SK-N-SH (cell line): ENCODE data around the gene FHOD3. TPM values are rescaled to one million over a fixed set of nuclear protein-coding genes. Genes with fewer than 3 reads are reported as not detected.

Source experiments
- CTCF ChIA-PET: fragments of 300-600, 350-600 bp; formaldehyde crosslinking; extraction: SDS; loops from one replicate; lab custom pipeline; 2021; lab: Yijun Ruan, JAX
- POLR2A ChIA-PET: fragments of 350-600 bp; sonication (Branson Sonifier 250); formaldehyde crosslinking; extraction: SDS; loops from one replicate; lab custom pipeline; 2020; ENCODE audit warnings: antibody characterized with exemption, inconsistent platforms; lab: Yijun Ruan, JAX
- DNase-seq: peaks from one replicate; pipeline ENCODE4 v3.0.0; 2012
- H2AFZ ChIP-seq: fragments of 200-600 bp; sonication (generic); 2 replicates; pipeline ENCODE4 v1.8.1; 2016; ENCODE audit warnings: antibody characterized with exemption, mild to moderate bottlenecking, low read depth
- H3F3A ChIP-seq: fragments of 200-600 bp; sonication (generic); replicated peaks from 2 replicates; pipeline ENCODE3; 2016; ENCODE audit warnings: antibody characterized with exemption, mild to moderate bottlenecking; ENCODE audit not compliant: insufficient read depth
- H3K27ac ChIP-seq, 2 experiments: fragments of 200-500 bp in 1 of 2; fragments of 200-600 bp in 1 of 2; sonication (Bioruptor generic) in 1 of 2; sonication (generic), shearing (Covaris generic) in 1 of 2; 2 replicates each; pipeline versions ENCODE4 v1.5.1 to v1.6.1; 2014 to 2016; ENCODE audit warnings: low read depth in 2 of 2, inconsistent platforms in 1 of 2, low read length in 1 of 2, mild to moderate bottlenecking in 1 of 2, mixed read lengths in 1 of 2
- H3K27me3 ChIP-seq: fragments of 200-600 bp; sonication (generic), shearing (Covaris generic); 2 replicates; pipeline ENCODE4 v1.6.1; 2016; ENCODE audit warnings: mixed run types; ENCODE audit not compliant: insufficient read depth
- H3K36me3 ChIP-seq, 2 experiments: fragments of 200-500 bp in 1 of 2; fragments of 200-600 bp in 1 of 2; sonication (Bioruptor generic) in 1 of 2; sonication (generic) in 1 of 2; replicated peaks in 1 of 2; 2 replicates each; pipeline versions ENCODE3 to v1.5.1; 2014 to 2016; ENCODE audit warnings: low read length in 1 of 2, mild to moderate bottlenecking in 1 of 2; ENCODE audit not compliant: insufficient read depth in 2 of 2, control insufficient read depth in 1 of 2
- H3K4me1 ChIP-seq, 2 experiments: fragments of 200-500 bp in 1 of 2; fragments of 200-600 bp in 1 of 2; sonication (Bioruptor generic) in 1 of 2; sonication (generic), shearing (Covaris generic) in 1 of 2; 2 replicates each; pipeline versions ENCODE4 v1.5.1 to v1.6.1; 2014 to 2016; ENCODE audit warnings: low read depth in 1 of 2, low read length in 1 of 2, mixed run types in 1 of 2; ENCODE audit not compliant: insufficient read depth in 2 of 2, control insufficient read depth in 1 of 2
- H3K4me2 ChIP-seq: fragments of 200-600 bp; sonication (generic), shearing (Covaris generic); 2 replicates; pipeline ENCODE4 v1.6.1; 2017; ENCODE audit warnings: mixed run types
- H3K4me3 ChIP-seq, 2 experiments: fragments of 200-500 bp in 1 of 2; fragments of 200-600 bp in 1 of 2; sonication (Bioruptor generic) in 1 of 2; sonication (generic), shearing (Covaris generic) in 1 of 2; 2 replicates each; pipeline versions ENCODE4 v1.5.1 to v1.8.1; 2014 to 2016; ENCODE audit warnings: low read depth in 2 of 2, inconsistent platforms in 1 of 2, low read length in 1 of 2, mild to moderate bottlenecking in 1 of 2, mixed read lengths in 1 of 2, moderate library complexity in 1 of 2
- H3K79me2 ChIP-seq: fragments of 200-600 bp; sonication (generic); 2 replicates; pipeline ENCODE4 v1.8.1; 2017; ENCODE audit warnings: mild to moderate bottlenecking; ENCODE audit not compliant: insufficient read depth
- H3K9ac ChIP-seq: fragments of 200-600 bp; sonication (generic); 2 replicates; pipeline ENCODE4 v1.6.1; 2017; ENCODE audit warnings: mixed run types
- H3K9me2 ChIP-seq: fragments of 200-600 bp; sonication (generic); 2 replicates; pipeline ENCODE4 v1.6.1; 2017; ENCODE audit warnings: mixed run types
- H3K9me3 ChIP-seq: fragments of 200-600 bp; sonication (generic); 2 replicates; pipeline ENCODE4 v1.6.1; 2017; ENCODE audit warnings: mixed run types, mild to moderate bottlenecking, moderate library complexity
- H4K20me1 ChIP-seq: fragments of 200-600 bp; sonication (generic); 2 replicates; pipeline ENCODE4 v1.6.1; 2017; ENCODE audit warnings: mild to moderate bottlenecking, mixed run types; ENCODE audit not compliant: insufficient read depth
- ELF1 ChIP-seq: IDR thresholded peaks from 2 replicates; pipeline ENCODE4 v1.4.0; 2012
- FOSL2 ChIP-seq: IDR thresholded peaks from 2 replicates; pipeline ENCODE4 v1.4.0; 2012; ENCODE audit warnings: low read depth, mild to moderate bottlenecking, moderate library complexity, borderline replicate concordance
- GABPA ChIP-seq: IDR thresholded peaks from 2 replicates; pipeline ENCODE4 v1.4.0; 2012; ENCODE audit warnings: low read depth, mild to moderate bottlenecking
- GATA2 ChIP-seq: sonication (generic); formaldehyde crosslinking; IDR thresholded peaks from 2 replicates; pipeline ENCODE4 v1.5.0; 2020; ENCODE audit warnings: mild to moderate bottlenecking, missing genetic modification reagents
- MAX ChIP-seq: IDR thresholded peaks from 2 replicates; pipeline ENCODE4 v1.4.0; 2012; ENCODE audit warnings: low read depth
- MEF2A ChIP-seq: IDR thresholded peaks from 2 replicates; pipeline ENCODE4 v1.4.0; 2012; ENCODE audit warnings: low read depth, borderline replicate concordance
- MXI1 ChIP-seq: IDR thresholded peaks from 2 replicates; pipeline ENCODE4 v1.6.1; 2012; ENCODE audit warnings: mild to moderate bottlenecking, low read depth, low read length, improper control_type of control experiment
- NFIC ChIP-seq: IDR thresholded peaks from 2 replicates; pipeline ENCODE4 v1.4.0; 2012; ENCODE audit warnings: borderline replicate concordance
- NRF1 ChIP-seq: IDR thresholded peaks from 2 replicates; pipeline ENCODE4 v1.6.1; 2012; ENCODE audit warnings: low read depth, mild to moderate bottlenecking, low read length
- POLR2AphosphoS5 ChIP-seq: IDR thresholded peaks from 2 replicates; pipeline ENCODE4 v1.6.1; 2012; ENCODE audit warnings: low read depth, low read length
- RAD21 ChIP-seq: IDR thresholded peaks from 2 replicates; pipeline ENCODE4 v1.6.1; 2012; ENCODE audit warnings: mild to moderate bottlenecking, low read length
- REST ChIP-seq: IDR thresholded peaks from 2 replicates; pipeline ENCODE4 v1.6.1; 2012; ENCODE audit warnings: mild to moderate bottlenecking, low read depth, low read length, moderate library complexity
- RXRA ChIP-seq: IDR thresholded peaks from 2 replicates; pipeline ENCODE4 v1.4.0; 2012; ENCODE audit warnings: low read depth, mild to moderate bottlenecking, borderline replicate concordance
- TCF12 ChIP-seq: IDR thresholded peaks from 2 replicates; pipeline ENCODE4 v1.4.0; 2012
- YY1 ChIP-seq: IDR thresholded peaks from 2 replicates; pipeline ENCODE4 v1.4.0; 2012; ENCODE audit warnings: low read depth, mild to moderate bottlenecking
- ZBTB33 ChIP-seq: IDR thresholded peaks from 2 replicates; pipeline ENCODE4 v1.4.0; 2012; ENCODE audit warnings: low read depth, borderline replicate concordance
- WGBS: methylation state at CpG from one replicate; pipeline ENCODE4 v1.1.6; 2017; ENCODE audit warnings: low lambda C conversion rate; 5-methylcytosine and 5-hydroxymethylcytosine counted together
- polyA plus RNA-seq, 3 experiments: library from polyadenylated mRNA; depleted of rRNA; stranded (reverse); fragments of >200 nt; gene quantifications; 2 replicates each; pipeline ENCODE4 v1.2.3, GENCODE V29; 2012

FHOD3 gene
- polyA plus RNA-seq, 1 of the 3 experiments (the other 2 are of a cell fraction), result 10.9 TPM

- TF ChIP-seq REST, result no peak
These were observed 229.1 kb downstream of the FHOD3 start (continued) for GRCh38 chr18:36526611-36527010.

- Histone ChIP-seq H3K9me2 (no peaks in the 10 kb centered on the region), H4K20me1 (no peaks in the 10 kb centered on the region), H3K4me3 (no peak overlapping the region), H3K4me2 (no peak overlapping the region), H3K27ac (no peak overlapping the region), H3F3A (no peaks in the 10 kb centered on the region), H3K9me3 (no peaks in the 10 kb centered on the region), H3K4me1 (peaks cover 0 to 8% of the 10 kb centered on the region in 2 experiments; a peak in 1 of 4 replicates), H3K9ac (no peak overlapping the region), H2AFZ (no peak overlapping the region), H3K27me3 (no peaks in the 10 kb centered on the region), H3K79me2 (no peaks in the 10 kb centered on the region), H3K36me3 (no peaks in the 10 kb centered on the region)
- ChIA-PET POLR2A (no interaction called here), CTCF (interaction anchor here (1.0 kb wide), 1 partner anchor 12 kb away, joined by 3 read pairs; no protein-coding TSS in a partner anchor)
- 45% methylated on average over 5 of the region's 6 CpGs for WGBS
- no peak for DNase-seq
- no peak for TF ChIP-seq TCF12
- no peak for TF ChIP-seq ELF1
- no peak for TF ChIP-seq MXI1
- TF ChIP-seq MAX, result no peak
- TF ChIP-seq RXRA, result no peak
- no peak for TF ChIP-seq RAD21
- TF ChIP-seq ZBTB33, result no peak
- TF ChIP-seq MEF2A, result no peak
- no peak for TF ChIP-seq FOSL2
- no peak for TF ChIP-seq GATA2 (CRISPR knock-in tag)
- TF ChIP-seq NRF1, result no peak
- no peak for TF ChIP-seq NFIC
- no peak for TF ChIP-seq POLR2AphosphoS5
- TF ChIP-seq GABPA, result no peak
- no peak for TF ChIP-seq YY1
These were observed 229.5 kb downstream of the FHOD3 start for GRCh38 chr18:36527051-36527450.
